Endodermal cell (in vitro differentiated cells): Measurements from ENCODE around the gene PARM1. TPM values are rescaled to one million over a fixed set of nuclear protein-coding genes. Genes with fewer than 3 reads are reported as not detected.

Source experiments
- DNase-seq: peaks from one replicate; pipeline ENCODE4 v3.0.0-alpha.2; 2017
- H3K27ac ChIP-seq: 2 replicates; pipeline ENCODE4 v1.5.1; 2013; ENCODE audit warnings: mild to moderate bottlenecking, low read depth, low read length, moderate library complexity
- H3K27me3 ChIP-seq: 2 replicates; pipeline ENCODE4 v1.6.1; 2013; ENCODE audit warnings: mild to moderate bottlenecking, low read length, moderate library complexity; ENCODE audit not compliant: insufficient read depth, control insufficient read depth, poor library complexity, severe bottlenecking
- H3K36me3 ChIP-seq: 2 replicates; pipeline ENCODE4 v1.7.0; 2013; ENCODE audit warnings: mild to moderate bottlenecking, low read length, moderate library complexity; ENCODE audit not compliant: control insufficient read depth, insufficient read depth
- H3K4me1 ChIP-seq: one replicate; pipeline ENCODE4 v1.7.0; 2013; ENCODE audit warnings: low read length; ENCODE audit not compliant: control insufficient read depth, insufficient read depth
- H3K4me3 ChIP-seq: 2 replicates; pipeline ENCODE4 v1.5.1; 2013; ENCODE audit warnings: mild to moderate bottlenecking, low read length, moderate library complexity
- H3K9ac ChIP-seq: 2 replicates; pipeline ENCODE4 v1.6.1; 2013; ENCODE audit warnings: mild to moderate bottlenecking, low read length, moderate library complexity; ENCODE audit not compliant: poor library complexity, severe bottlenecking; ENCODE audit errors: extremely low read depth
- H3K9me3 ChIP-seq: 2 replicates; pipeline ENCODE4 v1.6.1; 2013; ENCODE audit warnings: mild to moderate bottlenecking, low read length, moderate library complexity; ENCODE audit not compliant: control insufficient read depth
- H3K27ac Mint-ChIP-seq: 2 replicates; pipeline ENCODE4 v1.8.0; 2020; ENCODE audit warnings: mixed read lengths
- H3K27me3 Mint-ChIP-seq: 2 replicates; pipeline ENCODE4 v1.8.0; 2021; ENCODE audit warnings: mild to moderate bottlenecking, mixed read lengths; ENCODE audit not compliant: insufficient read depth
- H3K36me3 Mint-ChIP-seq: 2 replicates; pipeline ENCODE4 v1.8.0; 2020; ENCODE audit warnings: low read depth, mixed read lengths
- H3K4me1 Mint-ChIP-seq: 2 replicates; pipeline ENCODE4 v1.8.0; 2020; ENCODE audit warnings: mixed read lengths
- H3K4me3 Mint-ChIP-seq: 2 replicates; pipeline ENCODE4 v1.8.0; 2020; ENCODE audit warnings: mild to moderate bottlenecking, moderate library complexity, mixed read lengths
- H3K9me3 Mint-ChIP-seq: 2 replicates; pipeline ENCODE4 v1.8.0; 2020; ENCODE audit warnings: mild to moderate bottlenecking, mixed read lengths
- WGBS, 2 experiments: methylation state at CpG; one replicate each; pipeline versions ENCODE4 v1.1.5 to v1.1.7; 2013; ENCODE audit warnings: missing lambda C conversion rate in 2 of 2, mixed read lengths in 1 of 2; ENCODE audit not compliant: insufficient coverage in 1 of 2, insufficient read length in 1 of 2; 5-methylcytosine and 5-hydroxymethylcytosine counted together
- total RNA-seq, 2 donors: library from RNA; stranded (reverse); fragmentation: NEBNext Ultra II Directional in 1 of 2; extraction: Animal tissue kit (Norgen Biotek cat#: 25700) in 1 of 2; gene quantifications; 2 replicates in 1 of 2; 3 replicates in 1 of 2; pipeline ENCODE4 v1.2.1, GENCODE V29; 2021
- TF ChIP-seq, protein P1 (sequence below): fragments of 200-600 bp; sonication (generic); conservative IDR thresholded peaks from 2 replicates; pipeline ENCODE4 v1.5.0; 2021; ENCODE audit warnings: antibody characterized with exemption, mild to moderate bottlenecking

Gene PARM1
- total RNA-seq, 2 donors from 2014 or later: 0.13 to 1.1 TPM

DNA sequence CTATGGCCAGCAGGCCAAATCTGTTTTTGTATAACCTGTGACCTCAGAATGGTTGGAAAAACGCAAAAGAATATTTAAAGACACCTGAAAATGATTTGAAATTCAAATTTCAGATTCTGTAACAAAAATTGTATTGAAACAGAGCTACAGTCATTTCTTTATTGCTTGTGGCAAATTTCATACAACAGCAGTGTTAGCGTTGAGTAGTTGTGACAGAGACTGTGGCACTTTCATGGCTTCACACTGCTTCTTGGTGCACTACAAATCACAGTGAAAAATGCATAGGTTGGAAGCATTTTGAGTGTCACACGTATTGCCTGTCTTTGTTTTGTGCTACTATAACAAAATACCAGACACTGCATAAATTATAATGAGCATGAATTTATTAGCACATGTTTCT, 12.2 kb upstream of the PARM1 start:
- TF ChIP-seq, protein P1, sequence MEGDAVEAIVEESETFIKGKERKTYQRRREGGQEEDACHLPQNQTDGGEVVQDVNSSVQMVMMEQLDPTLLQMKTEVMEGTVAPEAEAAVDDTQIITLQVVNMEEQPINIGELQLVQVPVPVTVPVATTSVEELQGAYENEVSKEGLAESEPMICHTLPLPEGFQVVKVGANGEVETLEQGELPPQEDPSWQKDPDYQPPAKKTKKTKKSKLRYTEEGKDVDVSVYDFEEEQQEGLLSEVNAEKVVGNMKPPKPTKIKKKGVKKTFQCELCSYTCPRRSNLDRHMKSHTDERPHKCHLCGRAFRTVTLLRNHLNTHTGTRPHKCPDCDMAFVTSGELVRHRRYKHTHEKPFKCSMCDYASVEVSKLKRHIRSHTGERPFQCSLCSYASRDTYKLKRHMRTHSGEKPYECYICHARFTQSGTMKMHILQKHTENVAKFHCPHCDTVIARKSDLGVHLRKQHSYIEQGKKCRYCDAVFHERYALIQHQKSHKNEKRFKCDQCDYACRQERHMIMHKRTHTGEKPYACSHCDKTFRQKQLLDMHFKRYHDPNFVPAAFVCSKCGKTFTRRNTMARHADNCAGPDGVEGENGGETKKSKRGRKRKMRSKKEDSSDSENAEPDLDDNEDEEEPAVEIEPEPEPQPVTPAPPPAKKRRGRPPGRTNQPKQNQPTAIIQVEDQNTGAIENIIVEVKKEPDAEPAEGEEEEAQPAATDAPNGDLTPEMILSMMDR: no peak
- H3K27me3 Mint-ChIP-seq: no peaks in the 10 kb centered on the region
- Histone ChIP-seq H3K9ac (no peak overlapping the region), H3K27ac (no peak overlapping the region), H3K4me1 (no peaks in the 10 kb centered on the region), H3K9me3 (no peaks in the 10 kb centered on the region), H3K4me3 (no peak overlapping the region), H3K36me3 (no peaks in the 10 kb centered on the region), H3K27me3 (no peaks in the 10 kb centered on the region)
- no peak overlapping the region for H3K27ac Mint-ChIP-seq
- no peaks in the 10 kb centered on the region for H3K36me3 Mint-ChIP-seq
- no peaks in the 10 kb centered on the region for H3K9me3 Mint-ChIP-seq
- no peaks in the 10 kb centered on the region for H3K4me1 Mint-ChIP-seq
- WGBS, 2 experiments: 91 to 94% methylated on average over 2 to 3 of the region's 3 CpGs
- no peak for DNase-seq
- no peak overlapping the region for H3K4me3 Mint-ChIP-seq

DNA sequence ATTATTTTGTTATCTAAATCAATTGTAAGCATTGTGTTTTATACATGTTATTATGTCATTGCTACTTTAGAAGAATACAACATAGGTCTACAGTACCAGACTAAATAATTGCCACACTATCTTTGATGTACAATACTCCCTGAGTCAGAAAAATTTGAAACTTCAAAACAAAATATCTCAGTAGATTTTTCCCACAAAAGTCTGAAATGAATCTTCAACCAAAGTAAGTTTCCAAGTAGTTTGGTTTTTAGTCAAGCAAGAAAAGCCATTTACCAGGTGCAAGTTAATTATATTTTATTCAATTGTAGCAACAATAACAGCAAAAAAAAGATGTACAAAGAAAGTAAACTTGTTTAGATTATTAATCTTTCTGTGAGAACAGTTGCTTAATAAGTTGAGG, 11.4 kb upstream of the PARM1 start:
- H3K27ac Mint-ChIP-seq: no peak overlapping the region

DNA sequence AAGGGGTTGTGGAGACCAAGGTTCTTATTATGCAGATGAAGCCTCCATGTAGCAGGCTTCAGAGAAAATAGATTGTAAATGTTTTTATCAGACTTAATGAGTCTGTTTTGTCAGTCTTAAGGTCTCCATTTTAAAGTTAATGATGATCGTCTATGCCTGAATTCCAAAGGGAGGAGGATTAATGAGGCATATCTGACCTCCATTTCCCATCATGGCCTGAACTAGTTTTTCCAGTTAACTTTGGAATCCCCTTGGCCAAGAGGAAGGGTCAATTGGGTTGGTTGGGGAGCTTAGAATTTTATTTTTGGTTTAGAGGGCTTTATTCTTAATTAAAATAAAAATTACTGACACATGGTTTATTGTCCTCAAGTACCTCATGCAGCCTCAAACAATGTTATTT, 6.9 kb upstream of the PARM1 start:
- H3K4me1 Mint-ChIP-seq: no peaks in the 10 kb centered on the region
- no peak overlapping the region for H3K4me3 Mint-ChIP-seq
- H3K36me3 Mint-ChIP-seq: no peaks in the 10 kb centered on the region
- H3K9me3 Mint-ChIP-seq: no peaks in the 10 kb centered on the region
- Histone ChIP-seq H3K36me3 (no peaks in the 10 kb centered on the region), H3K27ac (no peak overlapping the region), H3K9ac (no peak overlapping the region), H3K9me3 (no peaks in the 10 kb centered on the region), H3K4me3 (no peak overlapping the region), H3K27me3 (no peaks in the 10 kb centered on the region), H3K4me1 (no peaks in the 10 kb centered on the region)
- no peak for DNase-seq
- no peak overlapping the region for H3K27ac Mint-ChIP-seq
- no peaks in the 10 kb centered on the region for H3K27me3 Mint-ChIP-seq
- TF ChIP-seq, protein P1: no peak
- 78 to 91% methylated on average over 1 of the region's 1 CpG for WGBS, 2 experiments

More for the DNA sequence above, 11.4 kb upstream of the PARM1 start:
- DNase-seq: no peak
- Histone ChIP-seq H3K36me3 (no peaks in the 10 kb centered on the region), H3K9me3 (no peaks in the 10 kb centered on the region), H3K27ac (no peak overlapping the region), H3K9ac (no peak overlapping the region), H3K4me3 (no peak overlapping the region), H3K27me3 (no peaks in the 10 kb centered on the region), H3K4me1 (no peaks in the 10 kb centered on the region)
- Mint-ChIP-seq H3K9me3 (no peaks in the 10 kb centered on the region), H3K27me3 (no peaks in the 10 kb centered on the region), H3K4me1 (no peaks in the 10 kb centered on the region), H3K4me3 (no peak overlapping the region), H3K36me3 (no peaks in the 10 kb centered on the region)
- TF ChIP-seq, protein P1: no peak
